Spinal cord (tissue), 10 donors: ENCODE results near the gene SUSD2. TPM values are rescaled to one million over a fixed set of nuclear protein-coding genes. Genes with fewer than 3 reads are reported as not detected.
"Not testable (repeated sequence)": the region's sequence is repeated elsewhere in the genome, so short reads cannot be mapped to it uniquely, and the experiment has no call there.

Experiments
- DNase-seq, 6 donors: peaks; one replicate each; pipeline versions ENCODE4 v3.0.0 to v3.0.0-alpha.2; 2013 to 2015; ENCODE audit warnings: low spot score in 6 of 6, low read depth in 4 of 6
- H3K27ac ChIP-seq: one replicate; pipeline ENCODE4 v1.5.1; 2013; ENCODE audit warnings: low read depth, low read length, control low read depth
- H3K27me3 ChIP-seq: one replicate; pipeline ENCODE4 v1.6.1; 2013; ENCODE audit warnings: low read length; ENCODE audit not compliant: control insufficient read depth, insufficient read depth
- H3K36me3 ChIP-seq: one replicate; pipeline ENCODE4 v1.6.1; 2013; ENCODE audit warnings: low read length; ENCODE audit not compliant: control insufficient read depth, insufficient read depth
- H3K4me1 ChIP-seq: one replicate; pipeline ENCODE4 v1.6.1; 2013; ENCODE audit warnings: low read length; ENCODE audit not compliant: control insufficient read depth, insufficient read depth
- H3K4me3 ChIP-seq: one replicate; pipeline ENCODE4 v1.5.1; 2013; ENCODE audit warnings: low read depth, low read length, control low read depth
- H3K9me3 ChIP-seq: one replicate; pipeline ENCODE4 v1.6.1; 2013; ENCODE audit warnings: low read length; ENCODE audit not compliant: control insufficient read depth, insufficient read depth
- WGBS: methylation state at CpG from one replicate; pipeline ENCODE4 v1.1.5; 2013; ENCODE audit warnings: missing lambda C conversion rate; ENCODE audit not compliant: insufficient coverage; 5-methylcytosine and 5-hydroxymethylcytosine counted together
- long read RNA-seq, 4 donors: transcript quantifications; one replicate each; lab custom pipeline, GENCODE V29; 2026
- polyA plus RNA-seq, 2 donors: library from polyadenylated mRNA; unstranded; fragments of 120-200 nt; gene quantifications; one replicate each; pipeline ENCODE4 v1.2.1, GENCODE V29; 2013; ENCODE audit not compliant: insufficient read length in 2 of 2
- total RNA-seq, 2 donors: library from RNA; depleted of rRNA in 1 of 2; stranded (reverse); fragments of 120-200 nt in 1 of 2; fragments of >200 nt in 1 of 2; gene quantifications; one replicate each; pipeline versions ENCODE4 v1.2.3 to v1.2.4, GENCODE V29; 2013 to 2014
- donor health status: healthy.

The SUSD2 gene
- total RNA-seq (10 to 100 TPM in 1 of 2 donors, 1 to 10 TPM in 1; 4.9 to 11.2 TPM), polyA plus RNA-seq (10 to 100 TPM; 20.9 to 21.4 TPM)
- long read RNA-seq, donor 1, partial matches to known transcripts: 0 of 1 reads
- long read RNA-seq, donor 1, other reads (novel, unspliced or antisense): 0 of 1 reads
- long read RNA-seq, donor 2: 0 reads
- long read RNA-seq, donor 3: 0 reads
- long read RNA-seq, donor 4, partial matches to known transcripts: 0 of 1 reads
- long read RNA-seq, donor 4, other reads (novel, unspliced or antisense): 0 of 1 reads

GRCh38 chr22:24181088-24181995 lies at the start of gene SUSD2:
SUSD2 (plus strand) TSS chr22:24181487; CDS start chr22:24181520, 33 bp downstream.
- WGBS: 40% methylated on average over 28 of the region's 35 CpGs
- peak in 1 of 6 donors; percentile 5 for DNase-seq
- no peak within 1 kb of the TSS for H3K27ac ChIP-seq
- no peak within 1 kb of the TSS for H3K4me3 ChIP-seq
- H3K27me3 ChIP-seq: no peaks in the 10 kb centered on the region
- peaks cover 17% of the 10 kb centered on the region for H3K4me1 ChIP-seq
- H3K9me3 ChIP-seq: no peaks in the 10 kb centered on the region
- peaks cover 73% of the 10 kb centered on the region for H3K36me3 ChIP-seq

- Histone ChIP-seq H3K27me3 (no peaks in the 10 kb centered on the region), H3K9me3 (no peaks in the 10 kb centered on the region), H3K4me3 (no peak overlapping the region), H3K27ac (peak overlapping the region; percentile 57), H3K4me1 (peaks cover 36% of the 10 kb centered on the region), H3K36me3 (peaks cover 74% of the 10 kb centered on the region)
- no peak for DNase-seq
- 83% methylated on average over 11 of the region's 11 CpGs for WGBS
Observed at GRCh38 chr22:24133187-24133965, 47.9 kb upstream of the SUSD2 start.

GRCh38 chr22:24134090-24134846 lies 47.0 kb upstream of the SUSD2 start:
- Histone ChIP-seq H3K9me3 (no peaks in the 10 kb centered on the region), H3K4me1 (peaks cover 36% of the 10 kb centered on the region), H3K4me3 (no peak overlapping the region), H3K27me3 (no peaks in the 10 kb centered on the region), H3K27ac (peak overlapping the region; percentile 57), H3K36me3 (peaks cover 65% of the 10 kb centered on the region)
- 24% methylated on average over 21 of the region's 22 CpGs for WGBS
- DNase-seq: peak; percentile 73 to 98 (median 84)

GRCh38 chr22:24136533-24136932 lies 44.8 kb upstream of the SUSD2 start:
- DNase-seq, H3K27me3 ChIP-seq, H3K27ac ChIP-seq, H3K4me3 ChIP-seq, H3K9me3 ChIP-seq: not testable (repeated sequence)
- WGBS: 100% methylated on average over 2 of the region's 6 CpGs
- peaks cover 56% of the 10 kb centered on the region for H3K4me1 ChIP-seq
- peaks cover 61% of the 10 kb centered on the region for H3K36me3 ChIP-seq

GRCh38 chr22:24137595-24137994 lies 43.7 kb upstream of the SUSD2 start:
- Histone ChIP-seq H3K9me3 (no peaks in the 10 kb centered on the region), H3K4me1 (peaks cover 51% of the 10 kb centered on the region)

GRCh38 chr22:24138649-24139420 lies 42.5 kb upstream of the SUSD2 start:
- WGBS: 88% methylated on average over 5 of the region's 7 CpGs
- no peak for DNase-seq
- Histone ChIP-seq H3K36me3 (peaks cover 63% of the 10 kb centered on the region), H3K9me3 (no peaks in the 10 kb centered on the region), H3K4me1 (peaks cover 40% of the 10 kb centered on the region), H3K27me3 (no peaks in the 10 kb centered on the region), H3K27ac (no peak overlapping the region), H3K4me3 (no peak overlapping the region)

More at GRCh38 chr22:24137595-24137994, 43.7 kb upstream of the SUSD2 start:
- no peak overlapping the region for H3K27ac ChIP-seq
- H3K36me3 ChIP-seq: peaks cover 62% of the 10 kb centered on the region
- H3K4me3 ChIP-seq: no peak overlapping the region
- WGBS: 48% methylated on average over 2 of the region's 2 CpGs
- no peaks in the 10 kb centered on the region for H3K27me3 ChIP-seq
- peak in 2 of 6 donors; percentile 12 to 35 for DNase-seq

GRCh38 chr22:24140357-24140756 lies 40.9 kb upstream of the SUSD2 start:
- H3K9me3 ChIP-seq: no peaks in the 10 kb centered on the region
- H3K36me3 ChIP-seq: peaks cover 62% of the 10 kb centered on the region
- peak in 1 of 6 donors; percentile 53 for DNase-seq
- WGBS: 46% methylated on average over 1 of the region's 3 CpGs
- H3K4me1 ChIP-seq: peaks cover 39% of the 10 kb centered on the region
- H3K4me3 ChIP-seq: no peak overlapping the region
- no peaks in the 10 kb centered on the region for H3K27me3 ChIP-seq
- H3K27ac ChIP-seq: peak overlapping the region; percentile 53

- Histone ChIP-seq H3K27me3 (no peaks in the 10 kb centered on the region), H3K36me3 (peaks cover 57% of the 10 kb centered on the region), H3K27ac (no peak overlapping the region), H3K9me3 (no peaks in the 10 kb centered on the region), H3K4me1 (peaks cover 45% of the 10 kb centered on the region), H3K4me3 (no peak overlapping the region)
- 100% methylated on average over 1 of the region's 2 CpGs for WGBS
- no peak for DNase-seq
Observed at GRCh38 chr22:24141586-24141985, 39.7 kb upstream of the SUSD2 start.
